Neuronal stem cell (in vitro differentiated cells): ENCODE data around the gene REC114.
A peak's percentile ranks its signal among the peaks of the same experiment; 100 is the strongest.
"Not testable (repeated sequence)": the region's sequence is repeated elsewhere in the genome, so short reads cannot be mapped to it uniquely, and the experiment has no call there.

Experiments used
- DNase-seq: peaks from one replicate; pipeline ENCODE4 v3.0.0-alpha.2; 2013; ENCODE audit warnings: low spot score
- H2AFZ ChIP-seq: one replicate; pipeline ENCODE4 v1.6.1; 2013; ENCODE audit warnings: mild to moderate bottlenecking, low read length, inconsistent platforms
- H2AK5ac ChIP-seq: 2 replicates; pipeline ENCODE4 v1.6.1; 2013; ENCODE audit warnings: low read depth, mild to moderate bottlenecking, inconsistent platforms, low read length, moderate library complexity, mixed read lengths
- H2BK120ac ChIP-seq: 2 replicates; pipeline ENCODE4 v1.6.1; 2013; ENCODE audit warnings: low read depth, mild to moderate bottlenecking, inconsistent platforms, low read length, moderate library complexity, mixed read lengths
- H2BK12ac ChIP-seq: one replicate; pipeline ENCODE4 v1.6.1; 2013; ENCODE audit warnings: low read length, inconsistent platforms
- H2BK15ac ChIP-seq: 2 replicates; pipeline ENCODE4 v1.6.1; 2013; ENCODE audit warnings: mild to moderate bottlenecking, low read length, inconsistent platforms, mixed read lengths
- H2BK5ac ChIP-seq: one replicate; pipeline ENCODE4 v1.6.1; 2013; ENCODE audit warnings: inconsistent platforms, mild to moderate bottlenecking, low read length, moderate library complexity
- H3K14ac ChIP-seq: one replicate; pipeline ENCODE4 v1.6.1; 2013; ENCODE audit warnings: low read length, inconsistent platforms
- H3K18ac ChIP-seq: 2 replicates; pipeline ENCODE4 v1.6.1; 2013; ENCODE audit warnings: low read length, inconsistent platforms
- H3K23ac ChIP-seq: 2 replicates; pipeline ENCODE4 v1.6.1; 2013; ENCODE audit warnings: low read depth, mild to moderate bottlenecking, mixed read lengths, low read length, inconsistent platforms; ENCODE audit not compliant: poor library complexity
- H3K27ac ChIP-seq: replicated peaks from 3 replicates; pipeline ENCODE4 v1.5.1; 2013; ENCODE audit warnings: low read length, inconsistent platforms
- H3K27me3 ChIP-seq, 3 experiments: 2 replicates each; pipeline ENCODE4 v1.6.1; 2013; ENCODE audit warnings: low read length in 3 of 3, mild to moderate bottlenecking in 2 of 3, inconsistent platforms in 1 of 3, low read depth in 1 of 3, mixed read lengths in 1 of 3, moderate library complexity in 1 of 3; ENCODE audit not compliant: control insufficient read depth in 3 of 3, insufficient read depth in 3 of 3
- H3K36me3 ChIP-seq, 2 donors: replicated peaks in 1 of 2; 2 replicates each; pipeline ENCODE4 v1.6.1; 2013; ENCODE audit warnings: low read length in 2 of 2; ENCODE audit not compliant: control insufficient read depth in 2 of 2, insufficient read depth in 2 of 2
- H3K4ac ChIP-seq: 2 replicates; pipeline ENCODE4 v1.6.1; 2013; ENCODE audit warnings: inconsistent platforms, mild to moderate bottlenecking, low read length, moderate library complexity
- H3K4me1 ChIP-seq, 2 donors: 1 replicate in 1 of 2; 2 replicates in 1 of 2; pipeline ENCODE4 v1.6.1; 2013; ENCODE audit warnings: low read length in 2 of 2, low read depth in 1 of 2; ENCODE audit not compliant: control insufficient read depth in 2 of 2, insufficient read depth in 1 of 2
- H3K4me2 ChIP-seq: one replicate; pipeline ENCODE4 v1.6.1; 2013; ENCODE audit warnings: mild to moderate bottlenecking, low read length, inconsistent platforms; ENCODE audit not compliant: insufficient read depth, poor library complexity, severe bottlenecking
- H3K4me3 ChIP-seq, 2 donors: 2 replicates each; pipeline ENCODE4 v1.5.1; 2013; ENCODE audit warnings: low read length in 2 of 2, mild to moderate bottlenecking in 2 of 2, inconsistent platforms in 1 of 2, moderate library complexity in 1 of 2
- H3K79me1 ChIP-seq: one replicate; pipeline ENCODE4 v1.6.1; 2013; ENCODE audit warnings: low read depth, mild to moderate bottlenecking, inconsistent platforms, low read length, moderate library complexity
- H3K9ac ChIP-seq: one replicate; pipeline ENCODE4 v1.6.1; 2013; ENCODE audit warnings: mild to moderate bottlenecking, low read depth, low read length, inconsistent platforms; ENCODE audit not compliant: poor library complexity
- H3K9me3 ChIP-seq, 2 donors: replicated peaks in 1 of 2; 2 replicates each; pipeline versions ENCODE3 to v1.6.1; 2013; ENCODE audit warnings: low read length in 2 of 2, mild to moderate bottlenecking in 2 of 2, inconsistent platforms in 1 of 2, low read depth in 1 of 2, mixed read lengths in 1 of 2, moderate library complexity in 1 of 2; ENCODE audit not compliant: control insufficient read depth in 2 of 2, insufficient read depth in 1 of 2
- H4K8ac ChIP-seq: one replicate; pipeline ENCODE4 v1.6.1; 2013; ENCODE audit warnings: low read depth, mild to moderate bottlenecking, inconsistent platforms, low read length, moderate library complexity
- H4K91ac ChIP-seq: one replicate; pipeline ENCODE4 v1.6.1; 2013; ENCODE audit warnings: low read length, low read depth, mild to moderate bottlenecking, inconsistent platforms; ENCODE audit not compliant: poor library complexity
- WGBS, 2 donors: extraction: QIAGEN DNeasy Blood & Tissue Kit; methylation state at CpG; one replicate each; pipeline ENCODE4 v1.1.7; 2013; ENCODE audit warnings: missing lambda C conversion rate in 2 of 2, mixed read lengths in 1 of 2; ENCODE audit not compliant: insufficient read length in 2 of 2, insufficient replicate concordance in 1 of 2; ENCODE audit errors: extremely low coverage in 2 of 2; 5-methylcytosine and 5-hydroxymethylcytosine counted together

The REC114 gene

DNA sequence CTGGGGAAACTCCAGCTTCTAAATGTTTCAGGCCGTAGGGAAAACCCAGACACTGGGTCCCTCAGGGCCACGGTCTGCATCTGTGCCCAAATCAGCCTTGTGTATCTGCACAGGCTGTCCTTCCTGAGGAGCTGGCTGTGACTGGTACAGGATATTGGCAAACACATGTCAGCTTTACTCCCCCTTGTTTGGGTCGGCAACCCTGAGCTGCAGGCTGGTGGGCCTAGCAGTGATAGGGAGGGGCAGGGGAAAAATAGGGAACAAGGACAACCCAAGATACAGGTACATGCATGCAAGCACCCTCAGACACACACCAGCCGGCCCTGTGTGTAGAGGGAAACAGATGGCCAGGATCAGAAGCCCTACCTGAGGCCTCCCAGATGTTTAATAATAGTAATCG lies 45.5 kb upstream of the REC114 start:
- peaks cover 0 to 3% (median 0%) of the 10 kb centered on the region in 3 experiments for H3K27me3 ChIP-seq
- DNase-seq: no peak
- no peak overlapping the region for H3K4me2 ChIP-seq
- H2BK5ac ChIP-seq: no peak overlapping the region
- H3K9me3 ChIP-seq: peaks cover 0 to 2% of the 10 kb centered on the region in 2 donors
- H3K4me1 ChIP-seq: peaks cover 0 to 3% of the 10 kb centered on the region in 2 donors
- H2BK12ac ChIP-seq: no peak overlapping the region
- H3K18ac ChIP-seq: no peak overlapping the region
- no peak overlapping the region for H3K9ac ChIP-seq
- no peak overlapping the region for H4K8ac ChIP-seq
- H2BK120ac ChIP-seq: no peak overlapping the region
- no peak overlapping the region for H3K27ac ChIP-seq
- no peak overlapping the region for H3K4ac ChIP-seq
- H3K36me3 ChIP-seq: no peaks in the 10 kb centered on the region
- peak overlapping the region; percentile 6 for H3K23ac ChIP-seq
- no CpG with 5 or more reads among the region's 5 CpGs for WGBS, 2 donors
- H2BK15ac ChIP-seq: no peak overlapping the region
- H2AFZ ChIP-seq: no peak overlapping the region
- no peaks in the 10 kb centered on the region for H3K79me1 ChIP-seq
- no peak overlapping the region for H3K4me3 ChIP-seq
- H3K14ac ChIP-seq: no peak overlapping the region
- no peak overlapping the region for H4K91ac ChIP-seq
- H2AK5ac ChIP-seq: no peak overlapping the region

DNA sequence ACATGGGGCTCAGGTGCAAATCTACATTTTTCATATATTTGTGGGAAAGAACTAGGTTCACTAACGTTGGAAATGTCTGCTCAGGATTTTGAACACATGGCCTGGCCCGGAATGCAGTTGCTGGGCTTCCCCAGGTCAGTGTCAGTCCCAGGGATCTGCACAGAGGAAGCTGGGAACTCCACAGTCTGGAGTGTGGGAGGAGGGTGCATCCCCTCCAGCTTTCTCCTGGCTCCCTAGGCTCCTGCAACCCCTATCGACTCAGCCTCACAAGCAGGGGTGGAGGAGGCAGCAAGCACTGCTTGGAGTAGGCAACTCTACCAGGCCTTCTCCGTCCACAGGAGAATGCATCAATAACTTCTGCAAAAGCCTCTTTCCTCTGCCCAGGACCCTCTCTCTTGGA lies 44.1 kb upstream of the REC114 start:
- Histone ChIP-seq H2BK120ac (no peak overlapping the region), H2BK12ac (no peak overlapping the region), H2AFZ (no peak overlapping the region), H3K4ac (no peak overlapping the region), H3K4me2 (no peak overlapping the region), H2BK5ac (no peak overlapping the region), H3K27me3 (peaks cover 0 to 3% (median 0%) of the 10 kb centered on the region in 3 experiments), H3K9ac (peak overlapping the region; percentile 68), H4K8ac (no peak overlapping the region), H3K14ac (no peak overlapping the region), H3K4me3 (no peak overlapping the region), H3K79me1 (no peaks in the 10 kb centered on the region), H2BK15ac (no peak overlapping the region), H3K23ac (no peak overlapping the region), H3K36me3 (no peaks in the 10 kb centered on the region), H2AK5ac (no peak overlapping the region), H3K18ac (peak overlapping the region; percentile 61), H3K4me1 (peaks cover 0 to 3% of the 10 kb centered on the region in 2 donors), H3K9me3 (peaks cover 0 to 2% of the 10 kb centered on the region in 2 donors), H3K27ac (no peak overlapping the region), H4K91ac (no peak overlapping the region)
- no CpG with 5 or more reads among the region's 4 CpGs for WGBS, 2 donors
- no peak for DNase-seq

DNA sequence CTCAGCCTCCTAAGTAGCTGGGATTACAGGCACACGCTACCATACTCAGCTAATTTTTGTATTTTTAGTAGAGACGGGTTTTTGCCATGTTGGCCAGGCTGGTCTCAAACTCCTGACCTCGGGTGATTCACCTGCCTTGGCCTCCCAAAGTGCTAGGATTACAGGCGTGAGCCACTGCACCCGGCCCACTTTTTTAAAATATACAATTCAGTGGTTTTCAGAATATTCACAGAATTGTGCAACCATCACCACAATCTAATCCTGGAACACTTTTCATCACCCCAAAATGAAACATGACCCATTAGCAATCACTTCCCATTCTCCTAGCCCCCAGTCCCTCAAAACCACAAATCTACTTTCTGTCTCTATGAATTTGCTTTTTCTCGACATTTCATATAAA lies 42.7 kb upstream of the REC114 start:
- not testable (repeated sequence) for H3K4me1 ChIP-seq, H3K27ac ChIP-seq, H3K36me3 ChIP-seq, H4K91ac ChIP-seq, DNase-seq, H2AFZ ChIP-seq, H3K23ac ChIP-seq, H3K4ac ChIP-seq, H3K27me3 ChIP-seq, H3K79me1 ChIP-seq, H3K9me3 ChIP-seq, H3K18ac ChIP-seq, H2BK15ac ChIP-seq, H2BK5ac ChIP-seq, H3K4me3 ChIP-seq, H2BK12ac ChIP-seq, H4K8ac ChIP-seq, H2AK5ac ChIP-seq, H2BK120ac ChIP-seq, H3K4me2 ChIP-seq, H3K14ac ChIP-seq, H3K9ac ChIP-seq
- whole genome bisulfite sequencing, 2 donors: 100% methylated on average over 1 of the region's 6 CpGs; no CpG with 5 or more reads in 1 of the 2 donors

- no peak for DNase-seq
- H3K4me3 ChIP-seq: no peak overlapping the region
- no peak overlapping the region for H3K9ac ChIP-seq
- peaks cover 0 to 3% (median 0%) of the 10 kb centered on the region in 3 experiments for H3K27me3 ChIP-seq
- H3K4me2 ChIP-seq: no peak overlapping the region
- H3K4ac ChIP-seq: no peak overlapping the region
- H2BK15ac ChIP-seq: no peak overlapping the region
- no peak overlapping the region for H4K8ac ChIP-seq
- H3K9me3 ChIP-seq: peaks cover 0 to 2% of the 10 kb centered on the region in 2 donors
- H3K14ac ChIP-seq: no peak overlapping the region
- H3K23ac ChIP-seq: no peak overlapping the region
- no peak overlapping the region for H4K91ac ChIP-seq
- H3K36me3 ChIP-seq: no peaks in the 10 kb centered on the region
- no peak overlapping the region for H2BK120ac ChIP-seq
- H2BK12ac ChIP-seq: no peak overlapping the region
- no peak overlapping the region for H3K18ac ChIP-seq
- H3K79me1 ChIP-seq: no peaks in the 10 kb centered on the region
- no peak overlapping the region for H2BK5ac ChIP-seq
- H3K27ac ChIP-seq: no peak overlapping the region
- no peak overlapping the region for H2AFZ ChIP-seq
- H2AK5ac ChIP-seq: no peak overlapping the region
- peaks cover 0 to 3% of the 10 kb centered on the region in 2 donors for H3K4me1 ChIP-seq
Observed at GRCh38 chr15:73403171-73403570, 39.8 kb upstream of the REC114 start.
